ENCODE data around the gene FOLR2.

FOLR2 gene

GRCh38 chr11:72238040-72238450, 21.5 kb downstream of the FOLR2 start:
- Histone ChIP-seq H3K27me3 (replicated peaks; ENCODE audit: control insufficient read depth, insufficient read depth, low read length) (peaks cover 2% of the 10 kb centered on the region), H3K4me3 (replicated peaks; ENCODE audit: low read depth, low read length) (no peak overlapping the region), H3K36me3 (ENCODE audit: control insufficient read depth, insufficient read depth, low read length) (peaks cover 29% of the 10 kb centered on the region)
- peak; percentile 87 for TF ChIP-seq CTCF (IDR thresholded peaks at IDR 0.05; ENCODE audit: insufficient read depth, low read length, poor library complexity, severe bottlenecking)
- DNase-seq (ENCODE audit: extremely low read depth, insufficient read length), result no peak

- Histone ChIP-seq H3K27me3 (replicated peaks; ENCODE audit: control insufficient read depth, insufficient read depth, low read length) (peaks cover 2% of the 10 kb centered on the region), H3K36me3 (ENCODE audit: control insufficient read depth, insufficient read depth, low read length) (peaks cover 25% of the 10 kb centered on the region), H3K4me3 (replicated peaks; ENCODE audit: low read depth, low read length) (no peak overlapping the region)
These were observed 22.1 kb downstream of the FOLR2 start for GRCh38 chr11:72238492-72239312.

GRCh38 chr11:72239313-72239848, 22.8 kb downstream of the FOLR2 start:
- Histone ChIP-seq H3K4me3 (replicated peaks; ENCODE audit: low read depth, low read length) (no peak overlapping the region), H3K27me3 (replicated peaks; ENCODE audit: control insufficient read depth, insufficient read depth, low read length) (peaks cover 2% of the 10 kb centered on the region), H3K36me3 (ENCODE audit: control insufficient read depth, insufficient read depth, low read length) (peaks cover 24% of the 10 kb centered on the region)
- peak; percentile 48 for DNase-seq (ENCODE audit: extremely low read depth, insufficient read length)
- TF ChIP-seq CTCF (IDR thresholded peaks at IDR 0.05; ENCODE audit: insufficient read depth, low read length, poor library complexity, severe bottlenecking), result no peak

More at GRCh38 chr11:72238492-72239312, 22.1 kb downstream of the FOLR2 start:
- DNase-seq (ENCODE audit: extremely low read depth, insufficient read length), result no peak
- TF ChIP-seq CTCF (IDR thresholded peaks at IDR 0.05; ENCODE audit: insufficient read depth, low read length, poor library complexity, severe bottlenecking), result no peak

- DNase-seq (ENCODE audit: extremely low read depth, insufficient read length), result no peak
- H3K27me3 ChIP-seq (replicated peaks; ENCODE audit: control insufficient read depth, insufficient read depth, low read length), result peaks cover 2% of the 10 kb centered on the region
These were observed 23.4 kb downstream of the FOLR2 start for GRCh38 chr11:72239849-72240460.

More at GRCh38 chr11:72239849-72240460, 23.4 kb downstream of the FOLR2 start:
- TF ChIP-seq CTCF (IDR thresholded peaks at IDR 0.05; ENCODE audit: insufficient read depth, low read length, poor library complexity, severe bottlenecking), result no peak
- Histone ChIP-seq H3K4me3 (replicated peaks; ENCODE audit: low read depth, low read length) (no peak overlapping the region), H3K36me3 (ENCODE audit: control insufficient read depth, insufficient read depth, low read length) (peaks cover 21% of the 10 kb centered on the region)
